Neutrophil (primary cell): ENCODE results near the gene PRLR.

Experiments
- H3K27ac ChIP-seq: fragments of 200-600 bp; sonication (generic); 2 replicates; pipeline ENCODE4 v1.5.1; 2016; ENCODE audit warnings: mild to moderate bottlenecking, moderate library complexity
- H3K27me3 ChIP-seq: fragments of 200-600 bp; sonication (generic); 2 replicates; pipeline ENCODE4 v1.6.0; 2016; ENCODE audit warnings: mild to moderate bottlenecking
- H3K36me3 ChIP-seq: fragments of 200-600 bp; sonication (generic); 2 replicates; pipeline ENCODE4 v1.5.1; 2017
- H3K4me1 ChIP-seq, 2 experiments: fragments of 200-600 bp in 1 of 2; sonication (generic) in 1 of 2; 1 replicate in 1 of 2; 2 replicates in 1 of 2; pipeline versions ENCODE4 v1.5.1 to v1.6.1; 2013 to 2016; ENCODE audit warnings: low read depth in 1 of 2, low read length in 1 of 2, mild to moderate bottlenecking in 1 of 2, moderate library complexity in 1 of 2; ENCODE audit not compliant: control insufficient read depth in 1 of 2, insufficient read depth in 1 of 2
- H3K4me3 ChIP-seq, 2 experiments: fragments of 200-600 bp in 1 of 2; sonication (generic) in 1 of 2; 1 replicate in 1 of 2; 2 replicates in 1 of 2; pipeline ENCODE4 v1.5.1; 2013 to 2016; ENCODE audit warnings: low read depth in 1 of 2, low read length in 1 of 2, mild to moderate bottlenecking in 1 of 2, moderate library complexity in 1 of 2
- H3K9me3 ChIP-seq: fragments of 200-600 bp; sonication (generic); 2 replicates; pipeline ENCODE4 v1.5.1; 2016
- TF ChIP-seq, protein P1 (sequence below): fragments of 200-600 bp; sonication (generic); IDR thresholded peaks from 2 replicates; pipeline ENCODE4 v1.5.1; 2016; ENCODE audit warnings: antibody characterized with exemption

PRLR gene

DNA sequence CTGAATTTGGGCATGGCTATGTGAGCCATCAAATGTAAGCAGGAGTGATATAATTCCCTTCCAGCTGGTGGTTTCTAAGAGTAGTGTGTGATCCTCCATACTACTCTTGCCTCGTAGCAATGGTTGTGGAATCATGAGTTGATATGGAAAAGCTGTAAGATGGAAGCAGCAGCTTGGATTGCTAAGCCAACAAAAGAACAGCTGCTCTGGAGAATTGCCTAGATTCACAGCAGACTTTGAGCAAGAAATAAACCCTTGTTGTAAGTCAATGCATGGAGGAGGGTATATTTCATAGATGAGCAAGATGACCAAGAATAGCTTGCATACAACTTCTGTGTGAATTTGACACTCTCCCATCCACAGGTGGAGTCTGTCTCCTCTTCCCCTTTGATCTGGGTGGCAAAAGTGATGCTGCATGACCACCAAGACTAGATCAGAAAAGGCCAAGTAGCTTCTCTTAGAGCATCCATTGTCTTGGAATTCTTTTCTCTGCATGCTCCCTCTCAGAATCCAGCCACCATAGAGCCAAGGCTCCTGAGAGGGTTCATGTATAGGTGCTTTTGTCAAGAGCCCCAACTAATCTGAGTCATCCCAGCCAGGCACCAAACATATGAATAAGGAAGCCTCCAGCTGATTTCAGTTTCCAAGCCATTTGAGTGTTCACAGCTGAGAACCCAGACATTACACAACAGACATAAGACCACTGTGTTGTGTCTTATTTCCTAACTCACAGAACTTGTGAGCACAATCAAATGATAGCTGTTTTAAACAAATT lies 79.0 kb downstream of the PRLR start:
- Histone ChIP-seq H3K9me3 (no peaks in the 10 kb centered on the region), H3K27me3 (no peaks in the 10 kb centered on the region), H3K27ac (no peak overlapping the region), H3K4me1 (no peaks in the 10 kb centered on the region), H3K36me3 (no peaks in the 10 kb centered on the region), H3K4me3 (no peak overlapping the region)
- TF ChIP-seq, protein P1, sequence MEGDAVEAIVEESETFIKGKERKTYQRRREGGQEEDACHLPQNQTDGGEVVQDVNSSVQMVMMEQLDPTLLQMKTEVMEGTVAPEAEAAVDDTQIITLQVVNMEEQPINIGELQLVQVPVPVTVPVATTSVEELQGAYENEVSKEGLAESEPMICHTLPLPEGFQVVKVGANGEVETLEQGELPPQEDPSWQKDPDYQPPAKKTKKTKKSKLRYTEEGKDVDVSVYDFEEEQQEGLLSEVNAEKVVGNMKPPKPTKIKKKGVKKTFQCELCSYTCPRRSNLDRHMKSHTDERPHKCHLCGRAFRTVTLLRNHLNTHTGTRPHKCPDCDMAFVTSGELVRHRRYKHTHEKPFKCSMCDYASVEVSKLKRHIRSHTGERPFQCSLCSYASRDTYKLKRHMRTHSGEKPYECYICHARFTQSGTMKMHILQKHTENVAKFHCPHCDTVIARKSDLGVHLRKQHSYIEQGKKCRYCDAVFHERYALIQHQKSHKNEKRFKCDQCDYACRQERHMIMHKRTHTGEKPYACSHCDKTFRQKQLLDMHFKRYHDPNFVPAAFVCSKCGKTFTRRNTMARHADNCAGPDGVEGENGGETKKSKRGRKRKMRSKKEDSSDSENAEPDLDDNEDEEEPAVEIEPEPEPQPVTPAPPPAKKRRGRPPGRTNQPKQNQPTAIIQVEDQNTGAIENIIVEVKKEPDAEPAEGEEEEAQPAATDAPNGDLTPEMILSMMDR: no peak

DNA sequence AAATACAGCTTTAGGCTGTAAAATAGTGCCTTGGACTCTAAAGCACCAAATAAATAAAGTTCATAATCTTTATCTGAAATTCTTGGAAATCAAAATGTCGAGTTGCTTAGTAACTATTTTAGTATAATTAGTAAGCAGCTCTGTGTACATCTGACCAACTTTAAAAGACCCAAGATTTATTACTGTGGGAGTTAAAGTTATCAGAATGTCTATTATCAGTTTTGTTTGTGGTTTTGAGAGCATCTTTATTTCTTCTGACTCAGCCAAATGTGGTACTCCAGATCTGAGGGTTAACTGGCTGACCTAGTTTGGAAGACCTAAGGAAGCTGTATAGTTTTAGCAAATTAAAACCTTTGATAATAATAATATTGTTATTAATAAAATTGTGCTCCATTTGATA lies 81.2 kb downstream of the PRLR start:
- TF ChIP-seq, protein P1: no peak
- H3K27ac ChIP-seq: no peak overlapping the region
- no peaks in the 10 kb centered on the region for H3K36me3 ChIP-seq
- H3K4me3 ChIP-seq: no peak overlapping the region
- no peaks in the 10 kb centered on the region for H3K27me3 ChIP-seq
- H3K9me3 ChIP-seq: no peaks in the 10 kb centered on the region
- H3K4me1 ChIP-seq: no peaks in the 10 kb centered on the region

DNA sequence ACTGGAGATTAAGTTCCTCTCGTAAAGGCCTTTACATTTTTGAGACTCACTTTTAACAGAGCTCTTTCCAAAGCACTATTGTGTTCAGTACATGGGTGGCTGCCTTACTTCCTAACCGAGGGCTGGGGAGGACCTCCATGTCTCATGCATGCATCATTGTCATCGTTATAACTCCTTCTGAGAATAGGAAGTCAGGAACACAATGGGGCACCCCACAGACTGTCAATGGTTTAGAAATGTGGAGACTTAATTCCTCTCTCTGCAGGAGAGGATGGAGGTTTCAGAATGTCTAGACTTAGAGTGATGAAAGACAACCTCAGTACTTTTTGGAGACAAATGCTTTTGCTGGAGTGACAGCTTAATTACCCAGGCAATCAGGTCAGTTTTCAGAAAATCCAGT lies 83.9 kb downstream of the PRLR start:
- H3K9me3 ChIP-seq: no peaks in the 10 kb centered on the region
- no peaks in the 10 kb centered on the region for H3K4me1 ChIP-seq
- H3K27ac ChIP-seq: no peak overlapping the region
- no peaks in the 10 kb centered on the region for H3K36me3 ChIP-seq
- TF ChIP-seq, protein P1: no peak
- no peak overlapping the region for H3K4me3 ChIP-seq
- no peaks in the 10 kb centered on the region for H3K27me3 ChIP-seq

DNA sequence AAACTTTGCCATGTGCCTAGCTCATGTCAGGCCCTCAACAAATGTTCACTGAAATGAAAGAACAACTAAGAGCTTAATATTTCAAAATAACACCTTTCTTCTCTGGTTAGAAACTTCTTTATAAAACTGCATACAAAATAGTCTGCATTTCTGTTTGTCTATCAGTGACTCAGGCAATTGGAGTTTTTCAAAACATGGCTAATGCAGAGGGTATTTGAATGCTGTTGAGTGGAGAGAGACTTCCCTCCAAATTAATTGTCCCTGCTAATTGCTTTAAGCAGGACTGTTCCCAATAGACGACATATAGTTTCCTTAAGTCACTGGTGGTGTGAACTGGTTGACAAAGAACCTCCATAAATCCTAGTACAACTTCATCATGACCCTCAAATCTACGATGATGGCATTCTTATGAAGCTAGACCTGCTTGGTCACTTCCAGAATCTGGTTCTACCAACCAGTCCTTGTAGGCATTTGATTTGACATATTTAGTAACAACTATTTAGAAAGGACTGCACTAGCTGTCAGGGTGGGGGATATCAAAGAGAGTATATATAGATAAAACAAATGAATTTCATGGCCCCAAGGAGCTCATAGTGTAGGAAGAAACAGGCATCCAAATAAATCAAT lies 84.5 kb downstream of the PRLR start:
- H3K4me1 ChIP-seq: no peaks in the 10 kb centered on the region
- H3K27ac ChIP-seq: no peak overlapping the region
- H3K27me3 ChIP-seq: no peaks in the 10 kb centered on the region
- H3K4me3 ChIP-seq: no peak overlapping the region
- TF ChIP-seq, protein P1: no peak
- H3K36me3 ChIP-seq: no peaks in the 10 kb centered on the region
- no peaks in the 10 kb centered on the region for H3K9me3 ChIP-seq

DNA sequence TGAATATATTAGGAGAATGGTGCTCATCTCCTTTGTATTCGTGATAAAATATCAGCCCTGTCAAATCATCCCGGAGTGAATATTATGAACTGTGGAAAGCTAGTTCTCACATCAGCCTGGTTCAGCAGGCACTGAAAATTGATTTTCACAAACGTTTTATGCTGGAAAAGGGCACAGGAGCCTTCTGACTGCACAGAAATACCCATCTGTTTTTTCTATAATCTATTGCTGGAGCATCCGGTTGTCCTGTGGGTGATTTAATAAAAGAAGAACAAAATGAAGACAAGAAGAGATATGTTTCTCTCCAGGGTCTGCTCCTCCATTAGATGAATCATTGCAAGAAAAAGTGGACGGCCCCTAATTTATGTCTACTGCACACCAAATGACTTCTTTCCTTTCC lies 85.3 kb downstream of the PRLR start:
- Histone ChIP-seq H3K27ac (no peak overlapping the region), H3K4me3 (no peak overlapping the region), H3K27me3 (no peaks in the 10 kb centered on the region), H3K9me3 (no peaks in the 10 kb centered on the region), H3K4me1 (no peaks in the 10 kb centered on the region), H3K36me3 (no peaks in the 10 kb centered on the region)
- TF ChIP-seq, protein P1: no peak
